Measurements from ENCODE around the gene ELMO1. TPM values are rescaled to one million over a fixed set of nuclear protein-coding genes. Genes with fewer than 3 reads are reported as not detected.
A peak's percentile ranks its signal among the peaks of the same experiment; 100 is the strongest.

ELMO1 gene
- polyA plus RNA-seq, 2 of the 4 experiments (the other 2 are of a cell fraction): 2.3 to 6.1 TPM

DNA sequence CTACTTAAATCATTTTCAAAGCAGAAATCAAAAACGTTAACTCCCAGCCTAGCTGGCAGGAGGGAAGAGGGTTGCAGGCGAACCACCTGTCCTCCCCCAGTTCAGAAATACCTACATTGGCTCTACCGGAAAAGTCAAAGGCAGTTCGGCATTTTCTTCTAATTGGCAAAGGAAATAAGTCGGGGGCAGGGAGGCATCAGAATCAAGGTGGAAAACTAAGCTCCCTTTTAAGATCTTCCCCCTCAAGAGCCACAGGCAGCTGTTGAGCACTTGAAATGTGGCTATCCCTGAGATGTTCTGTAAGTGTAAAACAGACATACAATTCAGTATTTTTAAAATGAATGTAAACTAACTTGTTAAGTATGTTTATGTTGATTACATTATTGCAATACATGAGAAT is 957 bp upstream of the ELMO1 start:
- peak overlapping the region; percentile 69 for H3K4me2 ChIP-seq
- TF ChIP-seq GATA3 (IDR thresholded peaks at IDR 0.05; ENCODE audit: borderline replicate concordance) (no peak), SMC3 (IDR thresholded peaks at IDR 0.05) (no peak), CEBPB (IDR thresholded peaks at IDR 0.05) (no peak), FOXS1 (CRISPR knock-in tag; IDR thresholded peaks at IDR 0.05) (no peak), MYC (IDR thresholded peaks at IDR 0.05; ENCODE audit: borderline replicate concordance, low read length) (no peak), BHLHE40 (IDR thresholded peaks at IDR 0.05; ENCODE audit: low read depth, low read length) (no peak), RAD21 (conservative IDR thresholded peaks at IDR 0.05 in 1 of 2, IDR thresholded peaks at IDR 0.05 in 1 of 2) (no peak), HDAC2 (IDR thresholded peaks at IDR 0.05) (no peak), JUNB (IDR thresholded peaks at IDR 0.05) (no peak), NFE2L2 (conservative IDR thresholded peaks at IDR 0.05; ENCODE audit: low read length) (no peak), SREBF2 (IDR thresholded peaks at IDR 0.05) (no peak)
- TF ChIP-seq, protein P1, sequence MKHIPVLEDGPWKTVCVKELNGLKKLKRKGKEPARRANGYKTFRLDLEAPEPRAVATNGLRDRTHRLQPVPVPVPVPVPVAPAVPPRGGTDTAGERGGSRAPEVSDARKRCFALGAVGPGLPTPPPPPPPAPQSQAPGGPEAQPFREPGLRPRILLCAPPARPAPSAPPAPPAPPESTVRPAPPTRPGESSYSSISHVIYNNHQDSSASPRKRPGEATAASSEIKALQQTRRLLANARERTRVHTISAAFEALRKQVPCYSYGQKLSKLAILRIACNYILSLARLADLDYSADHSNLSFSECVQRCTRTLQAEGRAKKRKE (CRISPR knock-in tag; IDR thresholded peaks at IDR 0.05; ENCODE audit: low read depth): no peak
- TF ChIP-seq, protein P2, sequence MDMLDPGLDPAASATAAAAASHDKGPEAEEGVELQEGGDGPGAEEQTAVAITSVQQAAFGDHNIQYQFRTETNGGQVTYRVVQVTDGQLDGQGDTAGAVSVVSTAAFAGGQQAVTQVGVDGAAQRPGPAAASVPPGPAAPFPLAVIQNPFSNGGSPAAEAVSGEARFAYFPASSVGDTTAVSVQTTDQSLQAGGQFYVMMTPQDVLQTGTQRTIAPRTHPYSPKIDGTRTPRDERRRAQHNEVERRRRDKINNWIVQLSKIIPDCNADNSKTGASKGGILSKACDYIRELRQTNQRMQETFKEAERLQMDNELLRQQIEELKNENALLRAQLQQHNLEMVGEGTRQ (IDR thresholded peaks at IDR 0.05): no peak
- WGBS (ENCODE audit: missing lambda C conversion rate): 22% methylated on average over 5 of the region's 5 CpGs
- H3K4me1 ChIP-seq: peaks cover 6% of the 10 kb centered on the region; the same call in 2 of the 3 replicates
- H3K27ac ChIP-seq: peak overlapping the region in 1 of 2 experiments; percentile 81; a peak in 1 of 6 replicates
- ChIA-PET CTCF (interaction anchor here (0.8 to 1.6 kb wide), 5 partner anchors 42 to 372 kb away, joined by 3 to 4 read pairs (median 3); no protein-coding TSS in a partner anchor), POLR2A (no interaction called here)
- DNase-seq (ENCODE audit: low read depth in 1 of 2, low spot score in 1 of 2): no peak
- no peak for ATAC-seq
- no peaks in the 10 kb centered on the region for H3K9me3 ChIP-seq
- peak overlapping the region; percentile 89 for H3K4me3 ChIP-seq
- FAIRE-seq: no peak

DNA sequence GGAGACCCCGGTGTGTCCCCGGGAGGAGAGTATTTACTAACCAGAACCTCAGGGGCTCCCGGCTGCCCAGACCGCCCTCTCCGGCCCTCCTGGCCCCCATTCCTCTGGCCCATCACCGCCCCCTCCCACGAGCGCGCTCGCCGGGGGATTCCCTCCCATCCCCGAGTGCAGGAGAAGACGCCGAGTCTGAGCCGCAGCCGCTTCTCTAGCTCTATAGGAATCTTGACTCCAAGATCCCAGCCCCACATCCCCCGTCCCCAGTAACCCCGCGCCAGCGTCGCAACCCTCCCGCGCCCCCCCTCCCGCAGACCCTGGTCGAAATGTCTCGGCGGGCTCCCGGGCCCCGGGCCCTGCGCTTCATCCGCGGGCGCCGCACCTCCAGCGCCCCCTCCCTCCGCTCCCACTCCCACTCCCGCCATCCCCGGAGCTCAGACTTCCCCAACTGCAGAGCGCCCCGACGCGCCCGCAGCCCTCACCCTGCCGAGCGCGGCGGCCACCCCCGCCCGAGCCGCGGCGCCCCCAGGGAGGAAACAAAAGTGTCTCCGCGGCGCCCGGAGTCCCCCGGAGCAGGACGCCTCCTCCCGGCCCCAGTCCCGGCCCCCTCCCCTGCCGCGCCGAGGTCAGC is 541 bp downstream of the ELMO1 start:
- peak in 1 of 2 experiments; percentile 10 for DNase-seq (ENCODE audit: low read depth in 1 of 2, low spot score in 1 of 2)
- FAIRE-seq: no peak
- TF ChIP-seq HOXB13 (CRISPR knock-in tag; IDR thresholded peaks at IDR 0.05; ENCODE audit: low read depth) (no peak), POLR2A (IDR thresholded peaks at IDR 0.05; ENCODE audit: low read length) (no peak), TFCP2L1 (CRISPR knock-in tag; IDR thresholded peaks at IDR 0.05) (no peak), ZSCAN20 (CRISPR knock-in tag; IDR thresholded peaks at IDR 0.05) (no peak), EHMT2 (IDR thresholded peaks at IDR 0.05; ENCODE audit: low read depth) (no peak), FOXS1 (CRISPR knock-in tag; IDR thresholded peaks at IDR 0.05) (no peak), HOXA7 (CRISPR knock-in tag; IDR thresholded peaks at IDR 0.05) (no peak), EHF (CRISPR knock-in tag; IDR thresholded peaks at IDR 0.05) (no peak), FOSB (CRISPR knock-in tag; IDR thresholded peaks at IDR 0.05) (no peak), BHLHE40 (IDR thresholded peaks at IDR 0.05; ENCODE audit: low read depth, low read length) (no peak), CHD4 (IDR thresholded peaks at IDR 0.05; ENCODE audit: borderline replicate concordance) (no peak), MAFK (IDR thresholded peaks at IDR 0.05; ENCODE audit: partially characterized antibody) (no peak), RAD21 (conservative IDR thresholded peaks at IDR 0.05 in 1 of 2, IDR thresholded peaks at IDR 0.05 in 1 of 2) (no peak)
- TF ChIP-seq, protein P3, sequence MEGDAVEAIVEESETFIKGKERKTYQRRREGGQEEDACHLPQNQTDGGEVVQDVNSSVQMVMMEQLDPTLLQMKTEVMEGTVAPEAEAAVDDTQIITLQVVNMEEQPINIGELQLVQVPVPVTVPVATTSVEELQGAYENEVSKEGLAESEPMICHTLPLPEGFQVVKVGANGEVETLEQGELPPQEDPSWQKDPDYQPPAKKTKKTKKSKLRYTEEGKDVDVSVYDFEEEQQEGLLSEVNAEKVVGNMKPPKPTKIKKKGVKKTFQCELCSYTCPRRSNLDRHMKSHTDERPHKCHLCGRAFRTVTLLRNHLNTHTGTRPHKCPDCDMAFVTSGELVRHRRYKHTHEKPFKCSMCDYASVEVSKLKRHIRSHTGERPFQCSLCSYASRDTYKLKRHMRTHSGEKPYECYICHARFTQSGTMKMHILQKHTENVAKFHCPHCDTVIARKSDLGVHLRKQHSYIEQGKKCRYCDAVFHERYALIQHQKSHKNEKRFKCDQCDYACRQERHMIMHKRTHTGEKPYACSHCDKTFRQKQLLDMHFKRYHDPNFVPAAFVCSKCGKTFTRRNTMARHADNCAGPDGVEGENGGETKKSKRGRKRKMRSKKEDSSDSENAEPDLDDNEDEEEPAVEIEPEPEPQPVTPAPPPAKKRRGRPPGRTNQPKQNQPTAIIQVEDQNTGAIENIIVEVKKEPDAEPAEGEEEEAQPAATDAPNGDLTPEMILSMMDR (IDR thresholded peaks at IDR 0.05): no peak
- TF ChIP-seq, protein P2 (IDR thresholded peaks at IDR 0.05): no peak
- TF ChIP-seq, protein P4, sequence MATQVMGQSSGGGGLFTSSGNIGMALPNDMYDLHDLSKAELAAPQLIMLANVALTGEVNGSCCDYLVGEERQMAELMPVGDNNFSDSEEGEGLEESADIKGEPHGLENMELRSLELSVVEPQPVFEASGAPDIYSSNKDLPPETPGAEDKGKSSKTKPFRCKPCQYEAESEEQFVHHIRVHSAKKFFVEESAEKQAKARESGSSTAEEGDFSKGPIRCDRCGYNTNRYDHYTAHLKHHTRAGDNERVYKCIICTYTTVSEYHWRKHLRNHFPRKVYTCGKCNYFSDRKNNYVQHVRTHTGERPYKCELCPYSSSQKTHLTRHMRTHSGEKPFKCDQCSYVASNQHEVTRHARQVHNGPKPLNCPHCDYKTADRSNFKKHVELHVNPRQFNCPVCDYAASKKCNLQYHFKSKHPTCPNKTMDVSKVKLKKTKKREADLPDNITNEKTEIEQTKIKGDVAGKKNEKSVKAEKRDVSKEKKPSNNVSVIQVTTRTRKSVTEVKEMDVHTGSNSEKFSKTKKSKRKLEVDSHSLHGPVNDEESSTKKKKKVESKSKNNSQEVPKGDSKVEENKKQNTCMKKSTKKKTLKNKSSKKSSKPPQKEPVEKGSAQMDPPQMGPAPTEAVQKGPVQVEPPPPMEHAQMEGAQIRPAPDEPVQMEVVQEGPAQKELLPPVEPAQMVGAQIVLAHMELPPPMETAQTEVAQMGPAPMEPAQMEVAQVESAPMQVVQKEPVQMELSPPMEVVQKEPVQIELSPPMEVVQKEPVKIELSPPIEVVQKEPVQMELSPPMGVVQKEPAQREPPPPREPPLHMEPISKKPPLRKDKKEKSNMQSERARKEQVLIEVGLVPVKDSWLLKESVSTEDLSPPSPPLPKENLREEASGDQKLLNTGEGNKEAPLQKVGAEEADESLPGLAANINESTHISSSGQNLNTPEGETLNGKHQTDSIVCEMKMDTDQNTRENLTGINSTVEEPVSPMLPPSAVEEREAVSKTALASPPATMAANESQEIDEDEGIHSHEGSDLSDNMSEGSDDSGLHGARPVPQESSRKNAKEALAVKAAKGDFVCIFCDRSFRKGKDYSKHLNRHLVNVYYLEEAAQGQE (IDR thresholded peaks at IDR 0.05): no peak
- TF ChIP-seq, protein P5, sequence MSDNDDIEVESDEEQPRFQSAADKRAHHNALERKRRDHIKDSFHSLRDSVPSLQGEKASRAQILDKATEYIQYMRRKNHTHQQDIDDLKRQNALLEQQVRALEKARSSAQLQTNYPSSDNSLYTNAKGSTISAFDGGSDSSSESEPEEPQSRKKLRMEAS (IDR thresholded peaks at IDR 0.05): no peak
- no peaks in the 10 kb centered on the region for H3K9me3 ChIP-seq
- peak overlapping the region; percentile 89 for H3K4me3 ChIP-seq
- peak overlapping the region; percentile 81 to 87 for H3K27ac ChIP-seq
- CTCF ChIA-PET: interaction anchor here (0.7 to 1.5 kb wide), 7 partner anchors 11 to 1082 kb away, joined by 3 to 6 read pairs (median 4); no protein-coding TSS in a partner anchor
- peak overlapping the region; percentile 69 for H3K4me2 ChIP-seq
- POLR2A ChIA-PET: no interaction called here
- ATAC-seq: peak; percentile 62 to 71
- H3K4me1 ChIP-seq: peaks cover 6% of the 10 kb centered on the region; the same call in 2 of the 3 replicates
- 7% methylated on average over 3 of the region's 63 CpGs for WGBS (ENCODE audit: missing lambda C conversion rate)

Measured in A549 (cell line).